ENCODE measurements around the gene ADRM1. TPM values are rescaled to one million over a fixed set of nuclear protein-coding genes. Genes with fewer than 3 reads are reported as not detected.

ADRM1 gene
- total RNA-seq, 1 experiment from 2014 or later, result 263 TPM

DNA sequence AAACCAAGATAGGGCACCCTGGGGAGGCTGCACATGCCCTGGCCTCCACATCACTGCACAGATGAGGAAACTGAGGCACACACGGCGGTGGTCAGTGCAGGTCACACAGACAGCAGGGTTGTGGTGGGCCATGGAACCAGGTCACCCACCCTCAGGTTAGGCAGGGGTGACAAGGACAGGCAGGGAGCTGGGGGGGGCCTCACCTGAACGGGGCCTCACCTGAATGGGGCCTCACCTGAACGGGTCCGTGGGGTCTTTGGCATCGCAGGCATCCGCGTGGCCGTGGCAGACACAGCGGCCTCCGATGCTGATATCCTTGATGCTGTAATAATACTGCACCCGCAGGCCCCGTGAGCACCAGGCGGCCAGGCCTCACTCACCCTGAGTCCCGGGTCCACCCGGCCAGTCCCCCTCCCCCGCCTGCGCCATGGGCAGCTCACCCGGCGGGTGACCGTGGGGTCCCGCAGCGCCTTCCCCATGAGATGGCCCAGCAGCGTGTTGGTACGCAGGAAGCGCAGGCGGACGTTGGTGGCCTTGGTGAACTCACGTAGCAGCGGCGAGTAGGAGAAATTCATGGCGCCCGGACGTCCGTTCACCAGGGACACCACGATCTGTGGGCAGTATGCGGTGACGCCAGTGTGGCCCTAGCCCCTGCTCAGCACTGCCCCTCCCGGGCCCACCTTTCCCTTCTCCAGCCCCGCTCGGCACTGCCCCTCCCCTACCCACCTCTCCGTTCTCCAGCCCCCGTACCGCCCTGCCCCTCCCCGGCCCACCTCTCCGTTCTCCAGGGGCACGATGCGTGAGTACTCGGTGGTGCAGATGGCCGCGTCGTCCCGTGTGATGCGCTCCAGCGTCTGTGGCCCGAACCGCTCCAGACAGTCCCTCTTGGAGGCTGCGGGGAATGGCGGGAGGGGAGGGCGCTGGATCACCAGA is 48.9 kb downstream of the ADRM1 start:
- H3K4me1 ChIP-seq, result peaks cover 51% of the 10 kb centered on the region

GRCh38 chr20:62352402-62353288 is 49.8 kb downstream of the ADRM1 start:
- TF ChIP-seq CTCF (IDR thresholded peaks at IDR 0.05; ENCODE audit: insufficient read depth in 1 of 2, low read depth in 1 of 2, low read length in 1 of 2, severe bottlenecking in 1 of 2, unreplicated experiment in 1 of 2), result no peak
- BruUV-seq (replicated peaks), result no TSS peak
- Histone ChIP-seq H3K9me3 (no peaks in the 10 kb centered on the region), H3K4me1 (peaks cover 60% of the 10 kb centered on the region), H3K27me3 (replicated peaks; ENCODE audit: control insufficient read depth, insufficient read depth, low read length) (no peaks in the 10 kb centered on the region), H3K36me3 (ENCODE audit: control insufficient read depth, insufficient read depth, low read length) (peaks cover 33% of the 10 kb centered on the region), H3K4me3 (ENCODE audit: low read depth, low read length) (no peak overlapping the region)
- ChIA-PET POLR2A (no interaction called here), CTCF (no interaction called here)
- Mint-ChIP-seq H3K9me3 (ENCODE audit: unreplicated experiment) (peaks cover 18% of the 10 kb centered on the region), H3K4me1 (ENCODE audit: low read depth, unreplicated experiment) (peaks cover 13% of the 10 kb centered on the region), H3K4me3 (ENCODE audit: unreplicated experiment) (no peak overlapping the region), H3K27ac (ENCODE audit: unreplicated experiment) (peak overlapping the region; percentile 61), H3K27me3 (ENCODE audit: insufficient read depth, unreplicated experiment) (no peaks in the 10 kb centered on the region), H3K36me3 (ENCODE audit: insufficient read depth, unreplicated experiment) (peaks cover 100% of the 10 kb centered on the region)
- intact Hi-C loops (cut with micrococcal nuclease; ENCODE audit: unreplicated experiment), result no loop called here
- DNase-seq, result no peak

More for the DNA sequence above, 48.9 kb downstream of the ADRM1 start:
- no peaks in the 10 kb centered on the region for H3K27me3 ChIP-seq (replicated peaks; ENCODE audit: control insufficient read depth, insufficient read depth, low read length)
- H3K9me3 ChIP-seq, result no peaks in the 10 kb centered on the region
- CTCF ChIA-PET, result no interaction called here
- Mint-ChIP-seq H3K27ac (ENCODE audit: unreplicated experiment) (peak overlapping the region; percentile 92), H3K27me3 (ENCODE audit: insufficient read depth, unreplicated experiment) (no peaks in the 10 kb centered on the region), H3K9me3 (ENCODE audit: unreplicated experiment) (peaks cover 18% of the 10 kb centered on the region), H3K4me1 (ENCODE audit: low read depth, unreplicated experiment) (peaks cover 13% of the 10 kb centered on the region), H3K4me3 (ENCODE audit: unreplicated experiment) (no peak overlapping the region), H3K36me3 (ENCODE audit: insufficient read depth, unreplicated experiment) (peaks cover 100% of the 10 kb centered on the region)
- no TSS peak for BruUV-seq (replicated peaks)
- intact Hi-C loops (cut with micrococcal nuclease; ENCODE audit: unreplicated experiment), result no loop called here
- H3K4me3 ChIP-seq (ENCODE audit: low read depth, low read length), result no peak overlapping the region
- no peak for DNase-seq
- POLR2A ChIA-PET, result no interaction called here
- no peak for TF ChIP-seq CTCF (IDR thresholded peaks at IDR 0.05; ENCODE audit: insufficient read depth in 1 of 2, low read depth in 1 of 2, low read length in 1 of 2, severe bottlenecking in 1 of 2, unreplicated experiment in 1 of 2)
- H3K36me3 ChIP-seq (ENCODE audit: control insufficient read depth, insufficient read depth, low read length), result peaks cover 36% of the 10 kb centered on the region

- Mint-ChIP-seq H3K36me3 (ENCODE audit: insufficient read depth, unreplicated experiment) (peaks cover 100% of the 10 kb centered on the region), H3K4me3 (ENCODE audit: unreplicated experiment) (no peak overlapping the region), H3K9me3 (ENCODE audit: unreplicated experiment) (peaks cover 14% of the 10 kb centered on the region), H3K4me1 (ENCODE audit: low read depth, unreplicated experiment) (peaks cover 13% of the 10 kb centered on the region), H3K27ac (ENCODE audit: unreplicated experiment) (peak overlapping the region; percentile 80), H3K27me3 (ENCODE audit: insufficient read depth, unreplicated experiment) (no peaks in the 10 kb centered on the region)
- ChIA-PET POLR2A (no interaction called here), CTCF (interaction anchor here (0.6 kb wide), 1 partner anchor 16 kb away, joined by 3 read pairs; no protein-coding TSS in a partner anchor)
- peaks cover 68% of the 10 kb centered on the region for H3K4me1 ChIP-seq
- no peak for DNase-seq
- H3K4me3 ChIP-seq (ENCODE audit: low read depth, low read length), result no peak overlapping the region
- H3K9me3 ChIP-seq, result no peaks in the 10 kb centered on the region
- H3K36me3 ChIP-seq (ENCODE audit: control insufficient read depth, insufficient read depth, low read length), result peaks cover 31% of the 10 kb centered on the region
- H3K27me3 ChIP-seq (replicated peaks; ENCODE audit: control insufficient read depth, insufficient read depth, low read length), result no peaks in the 10 kb centered on the region
- intact Hi-C loops (cut with micrococcal nuclease; ENCODE audit: unreplicated experiment), result no loop called here
- no peak for TF ChIP-seq CTCF (IDR thresholded peaks at IDR 0.05; ENCODE audit: insufficient read depth in 1 of 2, low read depth in 1 of 2, low read length in 1 of 2, severe bottlenecking in 1 of 2, unreplicated experiment in 1 of 2)
- no TSS peak for BruUV-seq (replicated peaks)
These were observed 50.7 kb downstream of the ADRM1 start for GRCh38 chr20:62353289-62354030.
